HG03095 (cell line): ENCODE results near the gene SHISA6.
"Not testable (repeated sequence)": the region's sequence is repeated elsewhere in the genome, so short reads cannot be mapped to it uniquely, and the experiment has no call there.

Source experiments
- ATAC-seq: cut with Tn5 transposase; IDR thresholded peaks from one replicate; pipeline ENCODE4 v1.9.1; 2021; ENCODE audit warnings: moderate library complexity; ENCODE audit not compliant: unreplicated experiment

Gene SHISA6

DNA sequence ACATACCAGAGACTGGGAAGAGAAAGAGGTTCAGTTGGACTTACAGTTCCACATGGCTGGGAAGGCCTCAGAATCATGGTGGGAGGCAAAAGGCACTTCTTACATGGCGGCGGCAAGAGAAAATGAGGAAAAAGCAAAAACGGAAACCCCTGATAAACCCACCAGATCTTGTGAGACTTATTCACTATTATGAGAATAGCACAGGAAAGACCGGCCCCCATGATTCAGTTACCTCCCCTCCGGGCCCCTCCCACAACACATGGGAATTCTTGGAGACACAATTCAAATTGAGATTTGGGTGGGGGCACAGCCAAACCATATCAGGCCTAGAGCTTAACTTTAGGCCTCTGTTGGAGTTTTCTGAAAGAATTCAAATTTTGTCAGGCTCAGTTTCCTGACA lies 60.9 kb downstream of the SHISA6 start:
- not testable (repeated sequence) for ATAC-seq

GRCh38 chr17:11302401-11303186 lies 61.6 kb downstream of the SHISA6 start:
- ATAC-seq, result no peak

DNA sequence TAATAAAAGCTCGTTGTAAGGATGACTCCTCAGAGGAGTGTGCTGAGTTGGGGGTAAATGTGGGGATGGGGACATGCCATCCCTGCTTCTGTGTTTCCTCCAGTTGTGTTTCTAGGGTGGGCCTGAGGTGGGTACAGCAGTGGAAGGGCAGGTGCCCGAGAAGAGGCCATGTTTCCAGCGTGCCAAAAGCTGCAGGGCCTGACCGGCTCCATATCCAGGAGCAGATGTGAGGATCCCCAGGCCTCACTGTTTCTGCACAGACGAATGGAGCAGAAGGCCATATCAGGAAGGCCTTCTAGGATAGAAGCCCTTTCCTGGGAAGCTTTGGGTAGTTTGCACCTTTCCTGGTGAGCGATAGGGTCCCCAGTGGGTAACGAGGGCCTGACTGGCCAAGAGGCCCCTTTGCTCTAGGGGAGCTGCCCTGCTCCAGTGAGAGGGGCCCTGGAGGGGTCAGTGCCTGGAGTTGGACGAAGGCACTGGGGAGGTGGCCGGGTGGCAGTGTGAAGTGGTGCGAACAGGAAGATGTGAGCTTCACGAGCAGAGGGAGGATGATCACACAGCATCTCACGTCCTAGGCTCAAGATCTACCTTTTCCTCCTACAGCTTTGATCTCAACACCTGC lies 62.9 kb downstream of the SHISA6 start:
- ATAC-seq, result no peak

DNA sequence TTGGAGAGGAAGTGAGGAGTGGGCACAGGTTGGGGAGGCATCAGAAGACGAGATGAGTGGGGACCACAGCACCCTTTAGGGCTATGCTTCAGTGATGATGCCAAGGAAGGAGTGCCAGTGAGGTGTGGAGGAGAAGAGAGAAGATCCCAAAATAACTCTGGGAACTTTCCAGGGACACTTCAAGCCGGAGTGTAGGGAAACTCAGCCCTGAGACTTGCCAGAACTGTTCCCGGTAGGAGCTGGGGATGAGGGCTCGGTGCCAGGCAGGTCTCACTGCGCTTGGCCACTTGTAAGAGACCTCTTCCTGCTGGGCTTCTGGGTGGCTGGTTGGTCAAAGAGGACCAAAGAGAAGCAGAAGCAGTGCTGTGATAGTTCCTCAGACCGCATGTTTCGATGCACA lies 63.6 kb downstream of the SHISA6 start:
- no peak for ATAC-seq

- ATAC-seq, result no peak
Measured at GRCh38 chr17:11305524-11305923, 64.5 kb downstream of the SHISA6 start.

- ATAC-seq, result no peak
Measured at GRCh38 chr17:11308531-11308930, 67.5 kb downstream of the SHISA6 start.

DNA sequence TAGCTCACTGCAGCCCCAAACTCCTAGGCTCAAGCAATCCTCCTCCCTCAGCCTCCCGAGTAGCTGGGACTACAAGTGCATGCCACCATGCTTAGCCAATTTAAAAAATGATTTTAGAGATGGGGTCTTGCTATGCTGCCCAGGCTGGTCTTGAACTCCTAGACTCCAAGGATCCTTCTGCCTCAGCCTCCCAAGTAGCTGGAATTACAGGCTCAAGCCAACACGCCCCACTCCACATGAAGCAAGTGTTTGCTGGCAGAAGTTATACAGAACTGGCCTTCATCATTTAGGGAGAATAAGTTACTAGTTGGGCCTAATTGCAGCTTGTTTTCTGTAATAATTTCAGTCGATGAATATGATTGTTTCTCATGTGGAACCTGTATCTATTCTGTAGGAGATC lies 68.0 kb downstream of the SHISA6 start:
- no peak for ATAC-seq

DNA sequence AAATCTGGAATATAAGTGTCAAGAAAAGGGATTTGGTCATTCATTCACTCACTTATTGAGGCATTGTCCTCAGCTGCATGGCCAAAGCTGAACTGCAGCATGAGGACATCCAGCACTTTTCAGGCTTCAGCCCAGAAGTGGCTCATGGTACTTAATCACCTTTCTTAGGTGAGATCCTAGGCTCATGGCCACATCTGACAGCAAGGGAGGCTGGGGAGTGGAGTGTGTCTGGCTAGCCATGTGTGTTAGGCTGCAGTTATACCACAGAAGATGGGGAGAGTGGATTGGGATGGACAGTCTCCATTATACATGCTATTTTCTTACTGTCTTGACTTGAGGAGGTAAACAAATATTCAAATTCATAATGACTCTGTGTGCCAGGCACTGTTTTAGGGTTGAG lies 68.8 kb downstream of the SHISA6 start:
- ATAC-seq, result no peak

DNA sequence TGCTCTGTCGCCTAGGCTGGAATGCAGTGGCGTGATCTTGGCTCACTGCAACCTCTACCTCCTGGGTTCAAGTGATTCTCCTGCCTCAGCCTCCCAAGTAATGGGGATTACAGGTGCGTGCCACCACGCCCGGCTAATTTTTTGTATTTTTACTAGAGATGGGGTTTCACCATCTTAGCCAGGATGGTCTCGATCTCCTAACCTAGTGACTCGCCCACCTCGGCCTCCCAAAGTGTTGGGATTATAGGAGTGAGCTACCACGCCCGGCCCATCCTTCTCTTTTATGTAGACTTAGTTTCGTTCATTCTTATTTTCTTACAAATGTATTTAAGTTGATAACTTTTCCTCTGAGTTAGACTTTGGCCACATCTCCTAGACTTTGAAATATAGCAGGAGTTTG lies 75.4 kb downstream of the SHISA6 start:
- not testable (repeated sequence) for ATAC-seq

- no peak for ATAC-seq
Measured at GRCh38 chr17:11318207-11318606, 77.2 kb downstream of the SHISA6 start.

GRCh38 chr17:11319894-11320293 lies 78.9 kb downstream of the SHISA6 start:
- ATAC-seq, result no peak

GRCh38 chr17:11324021-11324420 lies 83.0 kb downstream of the SHISA6 start:
- no peak for ATAC-seq

DNA sequence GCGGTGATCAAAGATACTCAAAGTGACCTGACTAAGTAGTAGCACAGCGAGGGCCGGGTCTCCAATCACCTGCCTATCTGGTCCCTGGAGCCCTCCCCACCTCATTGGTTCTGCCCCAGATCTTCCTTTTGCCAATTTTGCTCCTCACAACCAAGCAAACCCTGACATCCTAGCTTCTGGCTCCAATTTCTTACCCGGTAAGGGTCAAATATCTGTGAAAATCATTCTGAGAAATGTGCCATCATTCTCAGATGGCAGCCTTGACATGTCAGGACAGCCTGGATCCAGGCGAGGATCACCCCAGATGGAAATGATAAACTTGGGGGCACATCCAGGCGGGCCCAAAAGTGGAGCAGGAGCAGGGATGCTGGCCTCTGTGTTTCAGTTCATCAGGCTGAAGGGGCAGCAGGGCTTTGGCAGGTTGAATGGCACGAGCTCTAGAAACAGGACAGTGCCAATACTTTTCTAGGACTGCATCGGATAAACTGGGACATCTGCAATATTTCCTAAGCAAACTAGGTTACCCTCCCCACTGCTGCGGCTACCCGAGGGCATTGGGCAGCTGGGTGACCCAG lies 83.9 kb downstream of the SHISA6 start:
- no peak for ATAC-seq

DNA sequence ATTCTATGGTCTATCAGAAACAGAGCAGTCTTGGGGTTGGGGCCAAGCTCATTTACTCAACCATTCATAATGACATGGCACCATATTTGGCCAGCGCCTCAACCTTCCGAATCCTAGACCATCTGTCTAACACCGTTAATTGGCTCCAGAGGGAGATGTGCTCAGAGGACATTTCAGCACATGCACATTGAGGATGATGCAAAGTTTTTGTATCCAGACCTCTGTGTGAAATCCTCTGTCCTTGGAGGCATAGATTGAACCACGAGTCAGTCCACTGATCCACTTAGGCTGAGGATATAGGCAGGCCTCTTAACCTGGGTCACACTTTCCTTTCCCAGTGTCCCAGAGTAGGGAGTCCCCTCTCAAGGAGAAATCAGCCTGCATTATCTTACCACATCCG lies 85.5 kb downstream of the SHISA6 start:
- no peak for ATAC-seq

GRCh38 chr17:11328770-11329169 lies 87.8 kb downstream of the SHISA6 start:
- ATAC-seq, result no peak

DNA sequence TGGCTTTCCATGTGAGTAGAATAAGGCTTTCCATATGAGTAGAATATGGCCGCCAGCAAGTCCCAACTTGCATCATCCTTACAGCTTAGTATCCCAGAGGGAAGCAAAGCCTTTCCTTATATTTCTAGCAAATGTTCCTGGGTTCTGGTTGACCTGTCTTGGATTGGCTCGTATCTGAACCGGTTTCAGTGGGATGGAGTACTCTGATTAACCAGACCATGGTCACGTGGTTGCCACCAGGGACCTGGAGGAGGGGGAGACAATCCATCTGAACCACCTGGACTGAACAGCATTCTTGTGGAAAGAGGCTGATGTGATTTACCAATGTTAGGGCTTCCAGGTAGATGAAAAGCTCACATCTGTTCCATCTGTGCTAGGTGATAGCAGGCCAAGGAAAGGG lies 89.0 kb downstream of the SHISA6 start:
- no peak for ATAC-seq

DNA sequence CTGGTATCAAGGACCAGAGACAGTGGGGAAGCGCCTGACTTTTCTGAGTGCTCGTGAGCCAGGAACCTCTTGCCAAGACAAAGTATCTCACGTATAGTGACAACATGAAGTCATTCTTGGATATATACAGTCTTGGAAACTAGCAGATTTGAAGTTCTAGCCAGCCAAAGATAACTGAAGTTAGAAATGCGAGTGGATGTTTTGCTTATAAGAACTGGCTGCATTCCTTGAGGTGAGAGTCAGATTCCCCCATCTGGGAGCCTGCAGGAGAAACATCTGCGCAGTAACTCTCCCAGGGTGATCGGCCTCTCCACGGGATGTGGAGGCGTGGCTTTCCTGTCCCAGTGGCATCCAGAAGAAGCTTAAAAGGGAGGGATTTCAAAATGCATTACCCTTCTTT lies 89.8 kb downstream of the SHISA6 start:
- no peak for ATAC-seq

DNA sequence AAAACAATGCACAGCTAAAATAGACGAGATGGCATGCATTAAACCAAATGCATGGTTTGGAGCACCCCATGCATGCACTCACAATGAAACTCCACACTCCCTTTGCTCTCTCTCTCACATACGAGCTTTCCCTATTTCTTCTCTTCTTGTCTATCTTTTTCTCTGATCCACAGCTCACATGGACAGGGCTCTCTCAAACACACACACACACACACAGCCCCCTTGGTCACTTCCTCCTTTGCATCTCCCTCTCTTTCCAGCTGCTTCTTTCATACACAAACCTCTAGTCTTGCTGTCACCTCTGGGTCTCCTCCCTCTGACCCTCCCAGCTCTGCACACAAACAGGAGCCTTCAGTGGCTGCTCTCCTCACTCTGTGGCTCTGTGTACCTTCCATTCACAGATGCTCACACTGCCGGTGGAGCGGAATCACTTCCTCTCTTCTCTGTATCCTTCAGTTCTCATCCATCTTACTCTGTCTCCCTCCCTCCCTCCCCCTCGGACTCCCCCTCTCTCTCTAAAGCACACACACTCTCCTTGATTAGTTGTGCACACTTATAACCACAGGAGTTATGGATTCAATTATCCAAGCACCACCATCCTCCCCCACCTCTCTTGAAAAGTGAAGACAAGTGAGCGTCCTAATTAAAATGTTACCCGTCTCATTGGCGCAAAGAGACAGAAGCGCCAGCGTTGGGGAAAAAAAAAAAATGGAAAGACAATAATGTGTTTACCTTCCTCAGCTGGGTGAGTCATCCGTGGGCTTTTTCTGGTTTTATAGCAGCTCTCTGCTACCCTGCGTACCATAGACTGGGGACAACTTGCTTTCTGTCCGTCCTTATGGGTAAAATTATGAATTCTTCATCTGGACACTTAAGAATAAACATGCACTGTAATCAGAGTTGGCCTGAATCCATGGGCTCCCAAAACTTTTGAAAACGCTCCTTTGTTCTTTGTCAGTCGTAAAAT lies 90.8 kb downstream of the SHISA6 start:
- no peak for ATAC-seq

GRCh38 chr17:11332706-11333105 lies 91.7 kb downstream of the SHISA6 start:
- no peak for ATAC-seq

DNA sequence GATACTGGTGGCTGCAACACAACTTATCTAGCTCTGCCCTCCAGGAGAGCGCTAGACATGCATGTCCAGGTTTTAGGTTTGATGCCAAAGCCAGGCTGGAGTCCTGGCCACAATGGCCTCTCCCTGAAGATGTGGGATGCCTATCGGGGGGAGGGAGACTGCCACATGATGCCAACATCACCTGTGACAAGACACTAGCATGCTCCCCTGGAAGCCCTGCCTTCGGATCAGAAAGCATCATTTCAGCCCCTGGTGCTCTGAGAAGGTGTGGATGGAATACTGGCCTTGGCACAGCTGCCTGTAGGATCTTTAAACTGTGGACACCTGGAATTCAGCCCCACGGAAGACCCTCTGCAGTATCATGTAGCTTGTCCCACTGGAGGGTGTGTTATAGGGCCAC lies 93.5 kb downstream of the SHISA6 start:
- ATAC-seq, result no peak

- no peak for ATAC-seq
Measured at GRCh38 chr17:11336290-11336689, 95.3 kb downstream of the SHISA6 start.
